Nephron (organoid): Measurements from ENCODE around the gene NLN.
"Not testable (repeated sequence)": the region's sequence is repeated elsewhere in the genome, so short reads cannot be mapped to it uniquely, and the experiment has no call there.

ENCODE experiments used
- H3K27ac Mint-ChIP-seq, 3 experiments: 2 replicates each; pipeline ENCODE4 v1.8.0; 2020; ENCODE audit warnings: mixed read lengths in 3 of 3, mild to moderate bottlenecking in 2 of 3, moderate library complexity in 1 of 3
- H3K27me3 Mint-ChIP-seq: 2 replicates; pipeline ENCODE4 v1.8.0; 2021; ENCODE audit warnings: low read depth, mild to moderate bottlenecking, moderate library complexity, mixed read lengths
- H3K36me3 Mint-ChIP-seq: 2 replicates; pipeline ENCODE4 v1.8.0; 2020; ENCODE audit warnings: low read depth, mixed read lengths
- H3K4me1 Mint-ChIP-seq: 2 replicates; pipeline ENCODE4 v1.8.0; 2020; ENCODE audit warnings: mixed read lengths
- H3K4me3 Mint-ChIP-seq, 3 experiments: 2 replicates each; pipeline ENCODE4 v1.8.0; 2020; ENCODE audit warnings: mild to moderate bottlenecking in 3 of 3, mixed read lengths in 3 of 3, moderate library complexity in 2 of 3
- H3K9me3 Mint-ChIP-seq: 2 replicates; pipeline ENCODE4 v1.8.0; 2020; ENCODE audit warnings: mixed read lengths
- CTCF ChIP-seq, 3 experiments: fragments of 200-600 bp; sonication (generic); IDR thresholded peaks; one replicate each; pipeline ENCODE4 v1.5.0; 2021; ENCODE audit warnings: antibody characterized with exemption in 3 of 3; ENCODE audit not compliant: unreplicated experiment in 3 of 3

NLN gene

DNA sequence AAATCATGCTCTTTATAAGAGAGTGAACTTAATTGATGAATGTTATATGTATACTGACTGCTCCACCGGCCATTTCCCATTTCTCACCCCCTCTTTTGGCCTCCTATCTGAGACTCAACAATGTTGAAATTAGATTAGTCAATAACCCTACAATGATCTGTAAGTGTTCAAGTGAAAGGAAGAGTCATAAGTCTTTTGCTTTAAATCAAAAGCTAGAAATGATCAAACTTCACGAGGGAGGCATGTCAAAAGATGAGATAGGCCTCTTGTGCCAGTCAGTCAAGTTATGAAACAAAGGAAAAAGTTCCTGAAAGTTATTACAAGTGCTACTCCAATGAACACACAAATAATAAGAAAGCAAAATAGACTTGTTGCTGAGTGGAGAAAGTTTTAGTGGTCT is 83.1 kb downstream of the NLN start:
- peaks cover 2% of the 10 kb centered on the region for H3K9me3 Mint-ChIP-seq
- TF ChIP-seq CTCF (IDR thresholded peaks at IDR 0.05; ENCODE audit: unreplicated experiment in 3 of 3) = no peak
- peaks cover 68% of the 10 kb centered on the region for H3K36me3 Mint-ChIP-seq
- H3K27me3 Mint-ChIP-seq = no peaks in the 10 kb centered on the region
- H3K4me3 Mint-ChIP-seq = no peak overlapping the region
- H3K4me1 Mint-ChIP-seq = peaks cover 4% of the 10 kb centered on the region
- H3K27ac Mint-ChIP-seq = no peak overlapping the region

- Mint-ChIP-seq H3K36me3 (peaks cover 71% of the 10 kb centered on the region), H3K27ac (peak overlapping the region in 1 of 3 experiments; percentile 53)
- H3K27me3 Mint-ChIP-seq, H3K4me1 Mint-ChIP-seq, H3K9me3 Mint-ChIP-seq, H3K4me3 Mint-ChIP-seq: not testable (repeated sequence)
Measured at GRCh38 chr5:65807494-65807893, 85.5 kb downstream of the NLN start.

DNA sequence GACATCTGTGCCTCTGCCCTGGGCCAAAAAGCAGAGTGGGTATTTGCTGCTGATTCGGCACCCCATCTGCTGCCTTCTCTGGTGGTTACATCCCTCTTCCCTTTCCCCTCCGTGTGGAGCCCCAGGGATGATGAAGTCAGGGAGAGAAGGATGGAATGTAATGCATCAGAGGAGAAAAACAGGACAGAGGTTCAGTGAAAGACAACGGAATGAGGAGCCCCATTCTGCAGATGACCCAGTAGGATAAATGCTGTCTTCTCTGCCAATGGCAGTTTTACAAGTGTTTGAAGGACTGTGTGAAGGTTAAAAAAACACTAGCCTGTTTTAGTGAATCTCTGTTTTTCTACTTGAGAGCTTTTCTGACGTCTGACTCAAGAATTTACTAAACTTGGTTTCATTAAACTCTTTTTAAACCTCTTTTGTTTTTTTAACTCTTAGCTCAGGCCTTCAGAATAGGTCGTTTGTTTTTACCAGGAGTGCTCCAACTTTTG is 86.3 kb downstream of the NLN start:
- Mint-ChIP-seq H3K4me3 (no peak overlapping the region), H3K9me3 (no peaks in the 10 kb centered on the region), H3K27ac (peak overlapping the region; percentile 19 to 53 (median 44)), H3K4me1 (peaks cover 6% of the 10 kb centered on the region), H3K36me3 (peaks cover 75% of the 10 kb centered on the region), H3K27me3 (no peaks in the 10 kb centered on the region)
- TF ChIP-seq CTCF (IDR thresholded peaks at IDR 0.05; ENCODE audit: unreplicated experiment in 3 of 3) = no peak

- peaks cover 77% of the 10 kb centered on the region for H3K36me3 Mint-ChIP-seq
- TF ChIP-seq CTCF (IDR thresholded peaks at IDR 0.05; ENCODE audit: unreplicated experiment in 3 of 3) = no peak
- H3K9me3 Mint-ChIP-seq = no peaks in the 10 kb centered on the region
- no peak overlapping the region for H3K4me3 Mint-ChIP-seq
- peak overlapping the region in 2 of 3 experiments; percentile 24 to 53 for H3K27ac Mint-ChIP-seq
- peaks cover 6% of the 10 kb centered on the region for H3K4me1 Mint-ChIP-seq
- no peaks in the 10 kb centered on the region for H3K27me3 Mint-ChIP-seq
Measured at GRCh38 chr5:65808818-65809217, 86.8 kb downstream of the NLN start.

- H3K27me3 Mint-ChIP-seq = no peaks in the 10 kb centered on the region
- no peaks in the 10 kb centered on the region for H3K9me3 Mint-ChIP-seq
- H3K4me3 Mint-ChIP-seq = no peak overlapping the region
- peaks cover 6% of the 10 kb centered on the region for H3K4me1 Mint-ChIP-seq
- H3K36me3 Mint-ChIP-seq = peaks cover 73% of the 10 kb centered on the region
- peak overlapping the region in 1 of 3 experiments; percentile 11 for H3K27ac Mint-ChIP-seq
- TF ChIP-seq CTCF (IDR thresholded peaks at IDR 0.05; ENCODE audit: unreplicated experiment in 3 of 3) = no peak
Measured at GRCh38 chr5:65809817-65810531, 88.0 kb downstream of the NLN start.

DNA sequence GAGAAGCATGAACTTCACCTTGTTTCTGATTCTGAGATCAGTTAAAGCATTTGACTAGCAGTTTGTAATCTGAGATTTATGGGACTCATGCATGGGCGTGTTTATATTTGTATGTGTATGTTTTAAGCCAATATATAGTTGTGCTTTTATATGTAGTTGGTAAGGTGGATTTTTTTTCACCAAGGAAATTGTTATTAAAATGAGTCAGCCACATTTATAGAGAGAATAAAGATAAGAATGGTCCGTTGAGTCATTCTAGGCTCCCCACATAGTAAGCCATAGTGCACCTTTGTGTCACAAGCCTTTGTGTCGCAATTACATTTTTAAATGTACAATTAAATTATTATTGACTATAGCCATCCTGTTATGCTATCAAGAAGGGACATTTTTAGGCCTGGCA is 89.0 kb downstream of the NLN start:
- H3K36me3 Mint-ChIP-seq = peaks cover 73% of the 10 kb centered on the region
- H3K4me3 Mint-ChIP-seq = no peak overlapping the region
- peaks cover 6% of the 10 kb centered on the region for H3K4me1 Mint-ChIP-seq
- H3K27ac Mint-ChIP-seq = no peak overlapping the region
- TF ChIP-seq CTCF (IDR thresholded peaks at IDR 0.05; ENCODE audit: unreplicated experiment in 3 of 3) = no peak
- H3K9me3 Mint-ChIP-seq = no peaks in the 10 kb centered on the region
- no peaks in the 10 kb centered on the region for H3K27me3 Mint-ChIP-seq
